ENCODE measurements around the gene FIGN. TPM values are rescaled to one million over a fixed set of nuclear protein-coding genes. Genes with fewer than 3 reads are reported as not detected.

The FIGN gene
- total RNA-seq, 1 donor from 2014 or later: 0.99 TPM

DNA sequence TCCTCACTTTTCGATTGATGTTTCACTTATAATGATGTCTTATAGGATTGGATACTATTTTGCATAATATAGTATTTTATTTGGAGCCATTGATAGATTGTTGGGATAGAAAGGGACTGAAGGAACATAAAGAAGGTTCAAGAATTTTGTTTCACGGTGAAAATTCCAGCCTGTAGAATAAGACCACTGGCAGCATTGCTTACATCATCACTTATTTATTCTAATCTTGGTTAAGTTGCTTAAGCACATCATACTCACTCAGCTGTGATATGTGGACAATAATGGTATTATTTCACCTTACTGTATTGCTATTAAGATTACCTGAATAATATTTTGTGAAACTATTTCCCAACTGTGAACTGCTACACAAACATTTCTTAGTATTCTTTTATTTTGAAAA, 118.3 kb downstream of the FIGN start:
- no peak for DNase-seq (ENCODE audit: low read depth, low spot score)

- DNase-seq (ENCODE audit: low read depth, low spot score): no peak
Measured at GRCh38 chr2:163613266-163613731, 122.5 kb downstream of the FIGN start.

- no peak for DNase-seq (ENCODE audit: low read depth, low spot score)
Measured at GRCh38 chr2:163612332-163612731, 123.5 kb downstream of the FIGN start.

GRCh38 chr2:163611557-163611906, 124.3 kb downstream of the FIGN start:
- no peak for DNase-seq (ENCODE audit: low read depth, low spot score)

GRCh38 chr2:163610817-163611556, 124.8 kb downstream of the FIGN start:
- DNase-seq (ENCODE audit: low read depth, low spot score): no peak

GRCh38 chr2:163607630-163608029, 128.2 kb downstream of the FIGN start:
- no peak for DNase-seq (ENCODE audit: low read depth, low spot score)

- no peak for DNase-seq (ENCODE audit: low read depth, low spot score)
Measured at GRCh38 chr2:163606878-163607277, 128.9 kb downstream of the FIGN start.

DNA sequence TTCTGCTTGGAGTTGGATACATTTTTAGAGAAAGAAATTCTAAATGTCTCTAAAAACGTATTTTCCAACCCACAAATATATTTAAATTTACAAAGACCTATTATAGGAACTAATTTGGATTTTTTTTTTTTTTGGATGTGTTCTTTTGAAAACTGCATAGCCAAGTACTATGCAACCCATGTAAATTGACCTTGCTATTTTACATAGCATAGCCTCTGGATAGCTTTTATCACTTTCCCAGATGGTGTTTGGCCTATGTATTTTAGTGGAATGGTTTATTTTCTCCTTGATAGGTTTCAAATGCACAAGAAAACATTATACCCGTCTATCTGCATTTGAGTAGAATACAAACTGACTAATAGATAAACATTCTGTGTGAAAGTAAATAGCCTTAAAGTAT, 130.0 kb downstream of the FIGN start:
- no peak for DNase-seq (ENCODE audit: low read depth, low spot score)

DNA sequence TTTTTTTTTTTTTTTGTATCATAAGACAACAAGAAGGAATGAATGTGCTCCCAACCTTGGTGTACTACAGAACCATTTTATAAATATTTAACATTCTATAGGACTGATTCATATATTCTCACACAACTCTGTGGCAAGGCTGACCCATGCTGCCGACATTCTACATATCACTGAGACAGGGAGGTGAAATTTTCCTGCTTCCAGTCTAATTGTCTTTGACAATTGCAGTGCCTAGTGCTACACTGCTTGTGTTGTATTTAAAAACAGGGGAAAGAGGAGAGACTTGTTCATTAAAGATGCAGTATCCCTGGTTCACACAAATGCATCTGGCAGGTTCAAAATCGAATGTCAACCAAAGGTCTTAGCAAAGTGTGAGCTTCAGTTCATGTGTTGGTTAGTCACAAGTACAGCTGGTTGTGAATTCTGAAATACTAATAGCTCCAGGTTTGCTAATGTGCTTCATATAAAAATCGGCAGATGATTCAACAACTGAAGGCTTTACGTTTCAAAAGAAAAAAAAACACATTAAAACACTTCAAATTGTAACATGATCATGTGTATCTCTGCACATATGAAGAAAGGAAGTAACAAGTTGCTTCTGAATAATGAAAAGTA, 130.8 kb downstream of the FIGN start:
- no peak for DNase-seq (ENCODE audit: low read depth, low spot score)

- DNase-seq (ENCODE audit: low read depth, low spot score): no peak
Measured at GRCh38 chr2:163602196-163602595, 133.6 kb downstream of the FIGN start.

DNA sequence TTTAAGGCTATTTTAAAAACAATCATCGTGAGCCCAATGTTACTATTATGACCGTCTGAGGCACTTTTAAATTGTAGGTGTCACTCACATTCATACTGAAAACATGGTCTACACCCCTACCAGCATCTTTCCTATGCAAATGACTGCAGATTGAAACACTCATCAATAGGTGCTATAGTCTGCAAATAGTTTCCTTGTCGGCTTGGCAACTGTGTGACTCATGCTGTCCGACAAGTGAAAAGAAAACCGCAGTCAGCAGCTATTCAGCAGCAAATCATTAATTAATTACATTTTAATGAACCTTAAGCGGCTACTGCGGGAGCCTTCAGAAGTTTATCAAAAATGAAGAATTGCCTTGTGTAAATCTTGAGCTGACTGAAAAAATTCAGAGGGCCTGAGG, 134.4 kb downstream of the FIGN start:
- DNase-seq (ENCODE audit: low read depth, low spot score): no peak

GRCh38 chr2:163600801-163601200, 135.0 kb downstream of the FIGN start:
- DNase-seq (ENCODE audit: low read depth, low spot score): no peak

DNA sequence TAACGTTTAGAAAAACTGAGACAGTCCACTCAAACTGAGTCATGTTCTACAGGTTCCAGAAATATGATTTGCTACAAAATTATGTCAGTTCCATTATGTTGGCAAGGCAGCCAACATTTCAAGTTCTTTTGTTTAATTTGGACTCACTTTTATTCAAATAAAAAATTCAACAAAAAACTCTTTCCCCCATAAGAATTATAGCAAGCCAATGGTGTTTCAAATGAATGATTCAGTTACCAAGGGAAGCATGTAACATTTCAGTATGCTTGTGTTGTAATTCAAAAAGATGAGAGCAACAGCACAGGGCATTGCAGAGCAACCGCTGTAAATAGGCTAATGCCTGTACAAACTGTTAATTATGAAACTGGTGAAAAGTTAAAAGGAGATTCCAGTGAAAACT, 140.8 kb downstream of the FIGN start:
- DNase-seq (ENCODE audit: low read depth, low spot score): no peak

DNA sequence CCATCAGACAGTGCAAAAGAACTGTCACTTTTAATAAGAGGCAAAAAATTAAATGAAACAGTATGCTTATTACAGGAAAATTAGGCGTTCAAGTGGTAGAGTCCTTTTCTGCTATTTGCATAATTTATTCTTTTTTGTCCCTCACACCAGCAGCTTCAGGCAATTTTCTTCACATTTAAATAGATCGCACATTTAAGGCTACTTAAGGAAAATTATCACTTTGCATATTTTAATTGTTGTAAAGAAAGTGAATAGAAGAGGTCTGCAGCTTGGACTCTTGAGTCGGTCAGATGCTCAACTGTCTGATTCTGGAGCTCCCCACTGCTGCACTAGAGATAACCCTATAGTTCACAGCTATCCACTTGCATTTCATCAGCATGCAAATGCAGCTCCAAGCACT, 141.3 kb downstream of the FIGN start:
- no peak for DNase-seq (ENCODE audit: low read depth, low spot score)

- DNase-seq (ENCODE audit: low read depth, low spot score): no peak
Measured at GRCh38 chr2:163593982-163594381, 141.8 kb downstream of the FIGN start.

DNA sequence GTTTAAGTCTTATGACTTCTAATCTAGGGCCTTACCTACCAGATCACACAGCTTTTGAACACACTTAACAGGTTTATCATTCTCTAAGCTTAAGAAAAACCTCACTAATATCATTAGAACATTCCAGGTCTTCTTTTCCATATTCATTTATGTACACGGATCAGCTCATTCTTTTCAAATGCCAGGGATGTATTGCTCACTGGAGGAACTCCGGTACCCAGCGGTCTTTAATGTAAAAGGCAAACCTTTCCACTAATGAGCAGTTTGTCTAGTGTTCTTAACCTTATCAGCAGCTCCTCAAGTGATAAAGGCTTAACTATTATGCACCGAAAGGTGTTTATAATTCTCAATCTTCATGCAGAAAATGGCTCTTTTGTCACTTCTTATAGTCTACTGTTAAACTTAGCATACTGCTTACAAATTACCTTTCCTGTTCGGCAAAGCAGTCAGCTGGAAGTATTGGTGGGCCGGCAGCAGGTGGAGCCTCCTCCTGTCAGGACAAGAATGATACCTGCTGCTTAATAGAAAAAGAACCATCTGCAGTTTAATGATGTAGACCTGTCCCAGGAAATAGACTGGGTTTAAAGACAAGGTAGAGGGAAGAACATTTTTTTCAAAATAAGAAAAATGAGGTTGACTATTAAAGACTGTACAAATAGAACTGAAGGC, 142.7 kb downstream of the FIGN start:
- no peak for DNase-seq (ENCODE audit: low read depth, low spot score)

DNA sequence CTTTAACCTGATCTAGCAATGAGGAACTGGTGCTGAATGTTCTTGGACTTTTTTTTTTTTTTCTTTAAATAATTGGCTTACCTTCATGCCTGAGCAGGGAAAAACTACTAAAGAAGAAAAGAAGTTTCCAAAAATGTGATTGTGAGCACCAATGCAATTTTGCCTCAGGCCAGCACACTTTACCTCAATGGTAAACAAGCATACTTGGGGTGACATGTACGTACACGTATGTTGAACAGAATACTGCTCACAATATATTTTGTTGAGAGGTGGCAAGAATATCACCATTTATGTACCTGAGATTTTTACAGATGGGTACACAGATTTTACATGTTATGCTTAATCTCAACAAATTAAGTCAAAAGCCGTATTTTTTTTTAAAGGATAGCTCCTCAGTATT, 144.3 kb downstream of the FIGN start:
- no peak for DNase-seq (ENCODE audit: low read depth, low spot score)

DNA sequence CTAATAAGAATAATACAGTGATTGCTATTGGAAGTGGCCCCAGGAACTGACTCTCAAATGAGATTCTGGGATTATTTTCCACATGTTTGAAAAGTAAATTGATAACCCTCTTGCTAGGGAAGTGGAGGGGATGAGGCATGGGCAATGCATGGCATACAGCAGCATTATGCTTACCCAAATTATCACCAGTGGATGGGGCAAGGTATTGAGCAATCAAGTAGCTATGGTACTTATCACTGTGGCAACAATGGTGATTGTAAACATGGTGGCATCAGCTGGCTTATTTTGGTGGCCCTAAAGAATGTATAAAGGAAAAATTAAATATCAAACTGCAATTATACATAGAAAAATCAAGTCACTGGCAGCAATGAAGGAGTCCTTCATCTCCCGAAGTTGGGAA, 155.1 kb downstream of the FIGN start:
- no peak for DNase-seq (ENCODE audit: low read depth, low spot score)

- no peak for DNase-seq (ENCODE audit: low read depth, low spot score)
Measured at GRCh38 chr2:163574309-163574708, 161.5 kb downstream of the FIGN start.

DNA sequence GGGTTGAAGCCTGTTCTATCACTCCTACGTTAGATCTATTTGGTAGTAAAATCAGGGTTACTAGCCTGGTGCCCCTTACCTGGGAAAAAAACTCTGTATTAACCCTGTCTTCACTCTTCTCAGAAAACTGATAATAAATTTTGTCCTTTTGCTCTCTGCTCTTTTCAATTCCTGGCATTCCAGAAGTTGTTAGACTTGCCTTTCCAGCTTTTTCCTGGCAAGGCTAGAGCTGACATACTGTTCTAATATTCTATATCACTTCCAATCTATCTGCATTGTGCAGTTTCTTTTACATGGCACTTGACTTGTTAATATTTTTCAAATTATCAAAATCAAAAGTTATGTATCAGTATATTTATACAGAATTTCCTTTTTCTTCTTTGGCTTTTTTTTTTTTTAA, 162.2 kb downstream of the FIGN start:
- DNase-seq (ENCODE audit: low read depth, low spot score): no peak

GRCh38 chr2:163572850-163573249, 163.0 kb downstream of the FIGN start:
- DNase-seq (ENCODE audit: low read depth, low spot score): no peak

- DNase-seq (ENCODE audit: low read depth, low spot score): no peak
Measured at GRCh38 chr2:163571423-163572102, 164.2 kb downstream of the FIGN start.

Data from pulmonary artery endothelial cell (primary cell).